NCI-H460 (cell line): ENCODE data around the gene TBC1D28. TPM values are rescaled to one million over a fixed set of nuclear protein-coding genes. Genes with fewer than 3 reads are reported as not detected.
"Not testable (repeated sequence)": the region's sequence is repeated elsewhere in the genome, so short reads cannot be mapped to it uniquely, and the experiment has no call there.

Experiments used
- DNase-seq: peaks from one replicate; pipeline ENCODE4 v3.0.0-alpha.2; 2016; ENCODE audit warnings: low read depth; ENCODE audit errors: extremely low read depth
- small RNA-seq, 2 experiments: library from RNA; depleted of rRNA; stranded (forward); fragments of <200 nt; gene quantifications; one replicate each; pipeline ENCODE3, GENCODE V24; 2014
- total RNA-seq: library from RNA; depleted of rRNA; stranded (reverse); fragments of >200 nt; shearing (Covaris generic); gene quantifications from 2 replicates; pipeline ENCODE4 v1.2.3, GENCODE V29; 2014; rRNA removed

The TBC1D28 gene
- total RNA-seq, 1 experiment from 2014 or later, result not detected

DNA sequence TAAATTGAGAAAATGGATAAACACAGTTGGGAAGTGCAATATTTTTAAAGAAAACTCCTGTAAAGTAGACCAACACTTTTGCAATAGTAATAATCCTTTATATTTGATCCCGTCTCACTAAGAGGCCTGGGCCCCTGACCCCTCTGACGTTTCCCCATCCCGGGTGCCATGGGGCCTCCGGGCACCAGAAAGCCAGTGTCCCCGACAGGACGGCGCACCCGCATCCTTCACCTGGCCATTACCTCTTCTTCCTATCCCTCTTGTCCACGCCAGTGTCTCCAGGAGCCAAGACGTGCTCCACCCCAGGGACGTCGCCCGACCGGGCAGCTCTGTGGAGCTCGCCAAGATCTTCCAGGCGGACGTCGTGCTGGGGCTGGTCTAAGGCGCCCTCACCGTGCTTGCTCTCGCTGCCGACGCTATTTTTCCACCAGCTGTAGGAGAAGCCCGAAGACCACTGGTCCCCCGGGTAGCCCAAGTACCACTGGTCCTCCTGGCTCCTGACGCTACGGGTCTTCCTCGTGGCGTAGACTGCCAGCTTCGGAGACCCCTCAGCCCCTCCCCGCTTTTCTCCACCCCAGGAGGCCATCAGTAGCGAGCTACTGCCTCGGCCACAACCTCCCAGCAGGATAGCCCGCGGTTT is 19.2 kb downstream of the TBC1D28 start:
- not testable (repeated sequence) for DNase-seq

DNA sequence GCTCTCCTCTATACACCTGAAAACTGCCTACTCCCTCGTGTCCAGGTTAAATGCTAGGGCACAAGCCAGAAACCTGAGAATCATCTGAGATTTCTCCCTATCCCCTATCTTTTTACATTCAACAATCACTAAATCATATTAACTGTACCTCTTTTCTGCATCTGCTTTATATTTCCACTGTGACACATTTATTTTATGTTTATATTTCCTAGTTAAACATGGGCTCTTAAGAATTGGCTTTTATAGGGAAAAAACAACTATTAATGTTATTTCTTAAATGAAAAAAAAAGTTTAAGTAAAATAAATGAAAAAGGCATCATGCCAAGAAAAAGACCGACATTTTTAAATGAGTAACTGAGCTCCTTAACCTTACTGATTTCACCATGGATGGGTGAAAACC is 26.6 kb downstream of the TBC1D28 start:
- not testable (repeated sequence) for DNase-seq

DNA sequence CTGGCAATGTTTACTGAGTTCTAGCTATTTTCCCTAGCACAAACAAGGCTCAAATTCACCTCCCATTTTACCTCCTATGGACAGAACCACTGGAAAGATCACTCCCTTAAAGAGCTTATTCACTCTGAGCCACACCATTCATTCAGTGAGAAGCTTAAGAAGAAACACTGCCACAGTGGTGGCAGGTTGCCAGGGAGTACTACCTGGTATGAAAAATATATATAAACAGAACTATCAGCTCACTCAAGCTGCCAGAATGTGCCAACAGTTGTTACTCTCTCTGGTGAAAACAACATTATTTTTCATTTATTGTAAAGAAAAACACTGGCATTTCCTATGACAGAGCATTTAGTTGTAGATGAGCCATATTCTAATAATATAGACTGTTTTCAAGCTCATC is 31.2 kb downstream of the TBC1D28 start:
- DNase-seq, result not testable (repeated sequence)

DNA sequence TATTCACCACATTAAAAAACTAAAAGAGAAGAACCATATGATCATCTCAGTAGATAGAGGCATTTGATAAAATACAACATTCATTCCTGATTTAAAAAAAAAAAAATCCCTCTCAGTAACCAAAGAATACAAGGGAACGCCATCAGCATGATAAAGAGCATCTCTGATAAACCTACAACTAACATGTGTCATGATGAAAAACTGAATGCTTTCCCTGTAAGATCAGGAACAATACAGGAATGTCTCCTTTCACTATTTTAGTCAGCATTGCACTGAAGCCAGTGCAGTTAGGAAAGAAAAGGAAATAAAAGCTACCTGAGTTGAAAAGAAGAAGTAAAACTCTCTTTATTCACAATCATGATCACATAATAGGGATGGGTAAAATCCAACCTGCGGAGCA is 51.1 kb downstream of the TBC1D28 start:
- DNase-seq, result not testable (repeated sequence)

Small RNAs within 50 kb of the gene (small RNA-seq; reads per million reads assigned to genes)
- 0 reads per million in 2 experiments for gene AC026271.2

Other genes with a start within 250 kb of the TBC1D28 start
- 0.72 and 0.89 TPM in 2 replicates for gene LGALS9C, start 167.6 kb downstream of the TBC1D28 start, total RNA-seq
- 3.4 and 4.1 TPM in 2 replicates for gene FOXO3B, start 37.9 kb upstream of the TBC1D28 start, total RNA-seq
- gene FBXW10, start 99.7 kb upstream of the TBC1D28 start, total RNA-seq, result 0.20 and 0.35 TPM in 2 replicates
- gene TVP23B, start 136.8 kb upstream of the TBC1D28 start, total RNA-seq, result 118 and 123 TPM in 2 replicates
- 76.5 and 78.8 TPM in 2 replicates for gene PRPSAP2, start 213.7 kb upstream of the TBC1D28 start, total RNA-seq